Endodermal cell (in vitro differentiated cells): ENCODE data around the gene CYP2D6. TPM values are rescaled to one million over a fixed set of nuclear protein-coding genes. Genes with fewer than 3 reads are reported as not detected.
"Not testable (repeated sequence)": the region's sequence is repeated elsewhere in the genome, so short reads cannot be mapped to it uniquely, and the experiment has no call there.

Experiments used
- DNase-seq: peaks from one replicate; pipeline ENCODE4 v3.0.0-alpha.2; 2017
- H3K27ac ChIP-seq: 2 replicates; pipeline ENCODE4 v1.5.1; 2013; ENCODE audit warnings: mild to moderate bottlenecking, low read depth, low read length, moderate library complexity
- H3K27me3 ChIP-seq: 2 replicates; pipeline ENCODE4 v1.6.1; 2013; ENCODE audit warnings: mild to moderate bottlenecking, low read length, moderate library complexity; ENCODE audit not compliant: insufficient read depth, control insufficient read depth, poor library complexity, severe bottlenecking
- H3K36me3 ChIP-seq: 2 replicates; pipeline ENCODE4 v1.7.0; 2013; ENCODE audit warnings: mild to moderate bottlenecking, low read length, moderate library complexity; ENCODE audit not compliant: control insufficient read depth, insufficient read depth
- H3K4me1 ChIP-seq: one replicate; pipeline ENCODE4 v1.7.0; 2013; ENCODE audit warnings: low read length; ENCODE audit not compliant: control insufficient read depth, insufficient read depth
- H3K4me3 ChIP-seq: 2 replicates; pipeline ENCODE4 v1.5.1; 2013; ENCODE audit warnings: mild to moderate bottlenecking, low read length, moderate library complexity
- H3K9ac ChIP-seq: 2 replicates; pipeline ENCODE4 v1.6.1; 2013; ENCODE audit warnings: mild to moderate bottlenecking, low read length, moderate library complexity; ENCODE audit not compliant: poor library complexity, severe bottlenecking; ENCODE audit errors: extremely low read depth
- H3K9me3 ChIP-seq: 2 replicates; pipeline ENCODE4 v1.6.1; 2013; ENCODE audit warnings: mild to moderate bottlenecking, low read length, moderate library complexity; ENCODE audit not compliant: control insufficient read depth
- H3K27ac Mint-ChIP-seq: 2 replicates; pipeline ENCODE4 v1.8.0; 2020; ENCODE audit warnings: mixed read lengths
- H3K27me3 Mint-ChIP-seq: 2 replicates; pipeline ENCODE4 v1.8.0; 2021; ENCODE audit warnings: mild to moderate bottlenecking, mixed read lengths; ENCODE audit not compliant: insufficient read depth
- H3K36me3 Mint-ChIP-seq: 2 replicates; pipeline ENCODE4 v1.8.0; 2020; ENCODE audit warnings: low read depth, mixed read lengths
- H3K4me1 Mint-ChIP-seq: 2 replicates; pipeline ENCODE4 v1.8.0; 2020; ENCODE audit warnings: mixed read lengths
- H3K4me3 Mint-ChIP-seq: 2 replicates; pipeline ENCODE4 v1.8.0; 2020; ENCODE audit warnings: mild to moderate bottlenecking, moderate library complexity, mixed read lengths
- H3K9me3 Mint-ChIP-seq: 2 replicates; pipeline ENCODE4 v1.8.0; 2020; ENCODE audit warnings: mild to moderate bottlenecking, mixed read lengths
- WGBS, 2 experiments: methylation state at CpG; one replicate each; pipeline versions ENCODE4 v1.1.5 to v1.1.7; 2013; ENCODE audit warnings: missing lambda C conversion rate in 2 of 2, mixed read lengths in 1 of 2; ENCODE audit not compliant: insufficient coverage in 1 of 2, insufficient read length in 1 of 2; 5-methylcytosine and 5-hydroxymethylcytosine counted together
- total RNA-seq, 2 donors: library from RNA; stranded (reverse); fragmentation: NEBNext Ultra II Directional in 1 of 2; extraction: Animal tissue kit (Norgen Biotek cat#: 25700) in 1 of 2; gene quantifications; 2 replicates in 1 of 2; 3 replicates in 1 of 2; pipeline ENCODE4 v1.2.1, GENCODE V29; 2021
- TF ChIP-seq, protein P1 (sequence below): fragments of 200-600 bp; sonication (generic); conservative IDR thresholded peaks from 2 replicates; pipeline ENCODE4 v1.5.0; 2021; ENCODE audit warnings: antibody characterized with exemption, mild to moderate bottlenecking

The CYP2D6 gene
- total RNA-seq, 2 donors from 2014 or later = 5.6 to 10.9 TPM

- Histone ChIP-seq H3K27me3 (no peaks in the 10 kb centered on the region), H3K4me3 (no peak overlapping the region), H3K27ac (no peak overlapping the region), H3K4me1 (no peaks in the 10 kb centered on the region), H3K36me3 (peaks cover 22% of the 10 kb centered on the region), H3K9me3 (no peaks in the 10 kb centered on the region), H3K9ac (no peak overlapping the region)
- no peak for DNase-seq
- TF ChIP-seq, protein P1, sequence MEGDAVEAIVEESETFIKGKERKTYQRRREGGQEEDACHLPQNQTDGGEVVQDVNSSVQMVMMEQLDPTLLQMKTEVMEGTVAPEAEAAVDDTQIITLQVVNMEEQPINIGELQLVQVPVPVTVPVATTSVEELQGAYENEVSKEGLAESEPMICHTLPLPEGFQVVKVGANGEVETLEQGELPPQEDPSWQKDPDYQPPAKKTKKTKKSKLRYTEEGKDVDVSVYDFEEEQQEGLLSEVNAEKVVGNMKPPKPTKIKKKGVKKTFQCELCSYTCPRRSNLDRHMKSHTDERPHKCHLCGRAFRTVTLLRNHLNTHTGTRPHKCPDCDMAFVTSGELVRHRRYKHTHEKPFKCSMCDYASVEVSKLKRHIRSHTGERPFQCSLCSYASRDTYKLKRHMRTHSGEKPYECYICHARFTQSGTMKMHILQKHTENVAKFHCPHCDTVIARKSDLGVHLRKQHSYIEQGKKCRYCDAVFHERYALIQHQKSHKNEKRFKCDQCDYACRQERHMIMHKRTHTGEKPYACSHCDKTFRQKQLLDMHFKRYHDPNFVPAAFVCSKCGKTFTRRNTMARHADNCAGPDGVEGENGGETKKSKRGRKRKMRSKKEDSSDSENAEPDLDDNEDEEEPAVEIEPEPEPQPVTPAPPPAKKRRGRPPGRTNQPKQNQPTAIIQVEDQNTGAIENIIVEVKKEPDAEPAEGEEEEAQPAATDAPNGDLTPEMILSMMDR = no peak
- H3K27me3 Mint-ChIP-seq = no peaks in the 10 kb centered on the region
- H3K36me3 Mint-ChIP-seq = peaks cover 51% of the 10 kb centered on the region
- no peak overlapping the region for H3K4me3 Mint-ChIP-seq
- WGBS, 2 experiments = 59 to 62% methylated on average over 5 to 6 of the region's 6 CpGs
- no peak overlapping the region for H3K27ac Mint-ChIP-seq
- no peaks in the 10 kb centered on the region for H3K9me3 Mint-ChIP-seq
- H3K4me1 Mint-ChIP-seq = no peaks in the 10 kb centered on the region
Measured at GRCh38 chr22:42145175-42145574, 14.6 kb upstream of the CYP2D6 start.

GRCh38 chr22:42143859-42144822 is 13.5 kb upstream of the CYP2D6 start:
- H3K9ac ChIP-seq = not testable (repeated sequence)
- H3K36me3 Mint-ChIP-seq = peaks cover 56% of the 10 kb centered on the region
- 90 to 92% methylated on average over 2 to 14 of the region's 20 CpGs for WGBS, 2 experiments

DNA sequence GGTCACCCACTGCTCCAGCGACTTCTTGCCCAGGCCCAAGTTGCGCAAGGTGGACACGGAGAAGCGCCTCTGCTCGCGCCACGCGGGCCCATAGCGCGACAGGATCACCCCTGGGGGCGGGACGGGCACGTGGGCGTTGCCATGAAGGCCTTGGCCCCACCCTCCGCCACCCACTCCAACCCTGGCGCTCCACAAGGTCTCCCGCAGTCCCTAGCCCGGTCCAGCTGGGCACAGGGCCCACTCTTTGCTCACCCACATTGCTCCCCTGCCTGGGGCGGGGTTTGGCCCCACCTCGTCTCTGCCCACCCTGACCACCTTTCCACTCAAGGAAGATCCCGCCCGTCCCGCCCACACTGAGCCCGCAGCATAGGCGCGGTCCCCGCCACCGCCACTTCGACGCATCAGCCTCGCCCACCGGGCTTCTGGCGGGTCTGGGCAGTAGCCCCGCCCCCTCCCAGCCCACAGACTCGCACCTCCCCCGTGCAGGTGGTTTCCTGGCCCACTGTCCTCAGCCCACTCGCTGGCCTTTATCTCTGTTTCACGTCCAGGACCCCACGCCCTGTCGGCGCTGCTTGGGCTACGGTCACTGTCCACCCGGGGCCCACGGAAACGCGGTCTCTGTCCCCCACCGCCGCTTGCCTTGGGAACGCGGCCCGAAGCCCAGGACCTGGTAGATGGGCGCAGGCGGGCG is 12.3 kb upstream of the CYP2D6 start:
- Histone ChIP-seq H3K36me3 (peaks cover 22% of the 10 kb centered on the region), H3K4me3 (no peak overlapping the region), H3K9me3 (peaks cover 12% of the 10 kb centered on the region), H3K27ac (no peak overlapping the region), H3K27me3 (no peaks in the 10 kb centered on the region), H3K9ac (no peak overlapping the region), H3K4me1 (no peaks in the 10 kb centered on the region)
- H3K9me3 Mint-ChIP-seq = peaks cover 12% of the 10 kb centered on the region
- H3K4me1 Mint-ChIP-seq = no peaks in the 10 kb centered on the region
- H3K4me3 Mint-ChIP-seq = no peak overlapping the region
- DNase-seq = no peak
- peaks cover 53% of the 10 kb centered on the region for H3K36me3 Mint-ChIP-seq
- H3K27ac Mint-ChIP-seq = no peak overlapping the region
- 94 to 96% methylated on average over 46 to 54 of the region's 54 CpGs for WGBS, 2 experiments
- TF ChIP-seq, protein P1 = no peak
- H3K27me3 Mint-ChIP-seq = no peaks in the 10 kb centered on the region

More at GRCh38 chr22:42143859-42144822, 13.5 kb upstream of the CYP2D6 start:
- not testable (repeated sequence) for H3K4me3 ChIP-seq, H3K27me3 ChIP-seq, H3K4me1 Mint-ChIP-seq, H3K4me1 ChIP-seq, H3K27ac ChIP-seq, H3K27me3 Mint-ChIP-seq, DNase-seq, H3K9me3 Mint-ChIP-seq, H3K4me3 Mint-ChIP-seq, H3K27ac Mint-ChIP-seq, H3K9me3 ChIP-seq
- H3K36me3 ChIP-seq = peaks cover 25% of the 10 kb centered on the region

DNA sequence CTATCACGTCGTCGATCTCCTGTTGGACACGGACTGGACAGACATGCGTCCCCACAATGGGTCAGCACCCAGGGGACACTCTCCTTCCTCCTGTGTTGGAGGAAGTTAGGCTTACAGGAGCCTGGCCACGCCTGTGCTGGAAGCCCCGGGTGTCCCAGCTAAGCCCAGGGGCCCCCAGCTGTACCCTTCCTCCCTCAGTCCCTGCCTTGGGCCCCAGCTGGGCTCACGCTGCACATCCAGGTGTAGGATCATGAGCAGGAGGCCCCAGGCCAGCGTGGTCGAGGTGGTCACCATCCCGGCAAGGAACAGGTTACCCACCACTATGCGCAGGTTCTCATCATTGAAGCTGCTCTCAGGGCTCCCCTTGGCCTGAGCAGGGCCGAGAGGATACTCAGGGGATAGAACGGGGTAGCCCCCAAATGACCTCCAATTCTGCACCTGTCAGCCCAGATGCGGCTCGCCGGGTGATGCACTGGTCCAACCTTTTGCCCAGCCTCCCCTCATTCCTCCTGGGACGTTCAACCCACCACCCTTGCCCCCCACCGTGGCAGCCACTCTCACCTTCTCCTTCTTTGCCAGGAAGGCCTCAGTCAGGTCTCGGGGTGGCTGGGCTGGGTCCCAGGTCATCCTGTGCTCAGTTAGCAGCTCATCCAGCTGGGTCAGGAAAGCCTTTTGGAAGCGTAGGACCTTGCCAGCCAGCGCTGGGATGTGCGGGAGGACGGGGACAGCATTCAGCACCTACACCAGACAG is 10.9 kb upstream of the CYP2D6 start:
- not testable (repeated sequence) for H3K27ac ChIP-seq, H3K4me1 ChIP-seq, H3K4me3 Mint-ChIP-seq, H3K27me3 ChIP-seq, H3K9ac ChIP-seq, H3K27ac Mint-ChIP-seq, H3K4me1 Mint-ChIP-seq, H3K4me3 ChIP-seq, H3K27me3 Mint-ChIP-seq, DNase-seq
- Mint-ChIP-seq H3K36me3 (peaks cover 45% of the 10 kb centered on the region), H3K9me3 (peaks cover 12% of the 10 kb centered on the region)
- peaks cover 12% of the 10 kb centered on the region for H3K9me3 ChIP-seq
- H3K36me3 ChIP-seq = peaks cover 13% of the 10 kb centered on the region
- WGBS, 2 experiments = 90% methylated on average over 19 to 24 of the region's 24 CpGs

- WGBS, 2 experiments = 78 to 90% methylated on average over 3 to 10 of the region's 17 CpGs
Measured at GRCh38 chr22:42140153-42140552, 9.5 kb upstream of the CYP2D6 start.

More at GRCh38 chr22:42140153-42140552, 9.5 kb upstream of the CYP2D6 start:
- H3K4me1 ChIP-seq, H3K4me1 Mint-ChIP-seq, H3K4me3 ChIP-seq, H3K27ac ChIP-seq, H3K27ac Mint-ChIP-seq, H3K27me3 Mint-ChIP-seq, H3K9ac ChIP-seq, DNase-seq, H3K27me3 ChIP-seq, H3K4me3 Mint-ChIP-seq: not testable (repeated sequence)
- Histone ChIP-seq H3K9me3 (peaks cover 12% of the 10 kb centered on the region), H3K36me3 (peaks cover 13% of the 10 kb centered on the region)
- Mint-ChIP-seq H3K36me3 (peaks cover 36% of the 10 kb centered on the region), H3K9me3 (peaks cover 12% of the 10 kb centered on the region)
